Large intestine (tissue), 3 donors: Measurements from ENCODE around the gene WBP1L. TPM values are rescaled to one million over a fixed set of nuclear protein-coding genes. Genes with fewer than 3 reads are reported as not detected.

Experiments used
- DNase-seq, 2 donors: peaks; one replicate each; pipeline versions ENCODE4 v3.0.0 to v3.0.0-alpha.2; 2013
- H3K27ac ChIP-seq: one replicate; pipeline ENCODE4 v1.5.1; 2013; ENCODE audit warnings: low read length
- H3K27me3 ChIP-seq: 2 replicates; pipeline ENCODE4 v1.6.1; 2013; ENCODE audit warnings: low read length; ENCODE audit not compliant: control insufficient read depth, insufficient read depth
- H3K36me3 ChIP-seq: 2 replicates; pipeline ENCODE4 v1.6.1; 2013; ENCODE audit warnings: low read length; ENCODE audit not compliant: control insufficient read depth, insufficient read depth
- H3K4me1 ChIP-seq: one replicate; pipeline ENCODE4 v1.6.1; 2013; ENCODE audit warnings: low read length; ENCODE audit not compliant: control insufficient read depth, insufficient read depth
- H3K4me3 ChIP-seq: one replicate; pipeline ENCODE4 v1.5.1; 2013; ENCODE audit warnings: low read length
- H3K9me3 ChIP-seq: one replicate; pipeline ENCODE4 v1.6.1; 2013; ENCODE audit warnings: mild to moderate bottlenecking, low read depth, low read length, moderate library complexity; ENCODE audit not compliant: control insufficient read depth
- WGBS: methylation state at CpG from one replicate; pipeline ENCODE4 v1.1.5; 2013; ENCODE audit warnings: low lambda C conversion rate; ENCODE audit not compliant: insufficient coverage; 5-methylcytosine and 5-hydroxymethylcytosine counted together
- polyA plus RNA-seq: library from polyadenylated mRNA; unstranded; fragments of 120-200 nt; gene quantifications from one replicate; pipeline ENCODE4 v1.2.1, GENCODE V29; 2013

The WBP1L gene
- polyA plus RNA-seq, 1 donor, result 34.6 TPM

GRCh38 chr10:102811346-102811745, 67.6 kb downstream of the WBP1L start:
- no peak for DNase-seq
- Histone ChIP-seq H3K27me3 (no peaks in the 10 kb centered on the region), H3K27ac (no peak overlapping the region), H3K4me1 (peaks cover 27% of the 10 kb centered on the region), H3K4me3 (no peak overlapping the region), H3K36me3 (peaks cover 43% of the 10 kb centered on the region), H3K9me3 (no peaks in the 10 kb centered on the region)
- WGBS, result 100% methylated on average over 2 of the region's 3 CpGs

- no peak for DNase-seq
- no peak overlapping the region for H3K27ac ChIP-seq
- H3K36me3 ChIP-seq, result peaks cover 39% of the 10 kb centered on the region
Measured at GRCh38 chr10:102812231-102812876, 68.6 kb downstream of the WBP1L start.

GRCh38 chr10:102813017-102813541, 69.3 kb downstream of the WBP1L start:
- Histone ChIP-seq H3K4me3 (no peak overlapping the region), H3K9me3 (no peaks in the 10 kb centered on the region), H3K27me3 (no peaks in the 10 kb centered on the region), H3K4me1 (peaks cover 27% of the 10 kb centered on the region), H3K36me3 (peaks cover 39% of the 10 kb centered on the region), H3K27ac (peak overlapping the region; percentile 81)
- no CpG with 5 or more reads among the region's 17 CpGs for WGBS
- DNase-seq, result no peak

More at GRCh38 chr10:102812231-102812876, 68.6 kb downstream of the WBP1L start:
- WGBS, result no CpG with 5 or more reads among the region's 9 CpGs
- Histone ChIP-seq H3K4me3 (no peak overlapping the region), H3K27me3 (no peaks in the 10 kb centered on the region), H3K4me1 (peaks cover 27% of the 10 kb centered on the region), H3K9me3 (no peaks in the 10 kb centered on the region)

- H3K4me1 ChIP-seq, result peaks cover 27% of the 10 kb centered on the region
- no peaks in the 10 kb centered on the region for H3K27me3 ChIP-seq
- no peak overlapping the region for H3K4me3 ChIP-seq
- peak; percentile 94 to 97 for DNase-seq
- peak overlapping the region; percentile 81 for H3K27ac ChIP-seq
- H3K36me3 ChIP-seq, result peaks cover 39% of the 10 kb centered on the region
- no CpG with 5 or more reads among the region's 16 CpGs for WGBS
- H3K9me3 ChIP-seq, result no peaks in the 10 kb centered on the region
Measured at GRCh38 chr10:102813734-102814452, 70.1 kb downstream of the WBP1L start.

- Histone ChIP-seq H3K27ac (peak overlapping the region; percentile 81), H3K4me3 (no peak overlapping the region), H3K4me1 (peaks cover 27% of the 10 kb centered on the region), H3K27me3 (no peaks in the 10 kb centered on the region), H3K36me3 (peaks cover 38% of the 10 kb centered on the region), H3K9me3 (no peaks in the 10 kb centered on the region)
- WGBS, result no CpG with 5 or more reads among the region's 8 CpGs
- no peak for DNase-seq
Measured at GRCh38 chr10:102814453-102814871, 70.7 kb downstream of the WBP1L start.

GRCh38 chr10:102814873-102815661, 71.3 kb downstream of the WBP1L start:
- DNase-seq, result peak in 1 of 2 donors; percentile 34
- Histone ChIP-seq H3K9me3 (no peaks in the 10 kb centered on the region), H3K27me3 (no peaks in the 10 kb centered on the region), H3K4me1 (peaks cover 27% of the 10 kb centered on the region), H3K4me3 (no peak overlapping the region), H3K27ac (peak overlapping the region; percentile 81), H3K36me3 (peaks cover 32% of the 10 kb centered on the region)
- WGBS, result 80% methylated on average over 1 of the region's 23 CpGs

- DNase-seq, result peak in 1 of 2 donors; percentile 25
- WGBS, result 100% methylated on average over 1 of the region's 12 CpGs
- no peaks in the 10 kb centered on the region for H3K9me3 ChIP-seq
- H3K27me3 ChIP-seq, result no peaks in the 10 kb centered on the region
- peak overlapping the region; percentile 81 for H3K27ac ChIP-seq
- no peak overlapping the region for H3K4me3 ChIP-seq
- H3K36me3 ChIP-seq, result peaks cover 30% of the 10 kb centered on the region
- H3K4me1 ChIP-seq, result peaks cover 27% of the 10 kb centered on the region
Measured at GRCh38 chr10:102815790-102816549, 72.2 kb downstream of the WBP1L start.

GRCh38 chr10:102817175-102817574, 73.4 kb downstream of the WBP1L start:
- peaks cover 27% of the 10 kb centered on the region for H3K4me1 ChIP-seq
- WGBS, result no CpG with 5 or more reads among the region's 4 CpGs

GRCh38 chr10:102819054-102819453, 75.3 kb downstream of the WBP1L start:
- no CpG with 5 or more reads among the region's 6 CpGs for WGBS

More at GRCh38 chr10:102817175-102817574, 73.4 kb downstream of the WBP1L start:
- Histone ChIP-seq H3K36me3 (peaks cover 18% of the 10 kb centered on the region), H3K27me3 (no peaks in the 10 kb centered on the region), H3K4me3 (no peak overlapping the region), H3K9me3 (no peaks in the 10 kb centered on the region), H3K27ac (no peak overlapping the region)
- no peak for DNase-seq

More at GRCh38 chr10:102819054-102819453, 75.3 kb downstream of the WBP1L start:
- no peaks in the 10 kb centered on the region for H3K9me3 ChIP-seq
- H3K27me3 ChIP-seq, result no peaks in the 10 kb centered on the region
- H3K4me3 ChIP-seq, result no peak overlapping the region
- H3K27ac ChIP-seq, result no peak overlapping the region
- peaks cover 17% of the 10 kb centered on the region for H3K4me1 ChIP-seq
- DNase-seq, result no peak
- no peaks in the 10 kb centered on the region for H3K36me3 ChIP-seq
